ENCODE results near the gene IL17RD. TPM values are rescaled to one million over a fixed set of nuclear protein-coding genes. Genes with fewer than 3 reads are reported as not detected.

IL17RD gene
- polyA plus RNA-seq, 1 donor, result 5.0 TPM

GRCh38 chr3:57059411-57059810, 105.7 kb downstream of the IL17RD start:
- no peaks in the 10 kb centered on the region for H3K36me3 ChIP-seq (ENCODE audit: control insufficient read depth, insufficient read depth, low read length)
- WGBS (ENCODE audit: insufficient coverage, low lambda C conversion rate), result no CpG with 5 or more reads among the region's 3 CpGs
- no peak for DNase-seq
- H3K4me3 ChIP-seq (ENCODE audit: low read length), result no peak overlapping the region
- H3K9me3 ChIP-seq (ENCODE audit: control insufficient read depth, low read depth, low read length), result no peaks in the 10 kb centered on the region
- H3K27ac ChIP-seq (ENCODE audit: low read length), result no peak overlapping the region
- H3K4me1 ChIP-seq (ENCODE audit: control insufficient read depth, insufficient read depth, low read length), result no peaks in the 10 kb centered on the region
- H3K27me3 ChIP-seq (ENCODE audit: control insufficient read depth, insufficient read depth, low read length), result no peaks in the 10 kb centered on the region

- 94% methylated on average over 3 of the region's 6 CpGs for WGBS (ENCODE audit: insufficient coverage, low lambda C conversion rate)
- H3K27me3 ChIP-seq (ENCODE audit: control insufficient read depth, insufficient read depth, low read length), result no peaks in the 10 kb centered on the region
- no peak for DNase-seq
- H3K36me3 ChIP-seq (ENCODE audit: control insufficient read depth, insufficient read depth, low read length), result no peaks in the 10 kb centered on the region
- no peak overlapping the region for H3K27ac ChIP-seq (ENCODE audit: low read length)
- no peaks in the 10 kb centered on the region for H3K9me3 ChIP-seq (ENCODE audit: control insufficient read depth, low read depth, low read length)
- H3K4me1 ChIP-seq (ENCODE audit: control insufficient read depth, insufficient read depth, low read length), result no peaks in the 10 kb centered on the region
- no peak overlapping the region for H3K4me3 ChIP-seq (ENCODE audit: low read length)
Observed at GRCh38 chr3:57057351-57057750, 107.8 kb downstream of the IL17RD start.

GRCh38 chr3:57053122-57053521, 112.0 kb downstream of the IL17RD start:
- Histone ChIP-seq H3K4me1 (ENCODE audit: control insufficient read depth, insufficient read depth, low read length) (no peaks in the 10 kb centered on the region), H3K27ac (ENCODE audit: low read length) (no peak overlapping the region), H3K27me3 (ENCODE audit: control insufficient read depth, insufficient read depth, low read length) (no peaks in the 10 kb centered on the region), H3K9me3 (ENCODE audit: control insufficient read depth, low read depth, low read length) (no peaks in the 10 kb centered on the region), H3K4me3 (ENCODE audit: low read length) (no peak overlapping the region), H3K36me3 (ENCODE audit: control insufficient read depth, insufficient read depth, low read length) (no peaks in the 10 kb centered on the region)
- WGBS (ENCODE audit: insufficient coverage, low lambda C conversion rate), result no CpG with 5 or more reads among the region's 6 CpGs
- no peak for DNase-seq

- no peak overlapping the region for H3K27ac ChIP-seq (ENCODE audit: low read length)
- no peaks in the 10 kb centered on the region for H3K4me1 ChIP-seq (ENCODE audit: control insufficient read depth, insufficient read depth, low read length)
- H3K36me3 ChIP-seq (ENCODE audit: control insufficient read depth, insufficient read depth, low read length), result no peaks in the 10 kb centered on the region
- no CpG with 5 or more reads among the region's 5 CpGs for WGBS (ENCODE audit: insufficient coverage, low lambda C conversion rate)
- no peaks in the 10 kb centered on the region for H3K9me3 ChIP-seq (ENCODE audit: control insufficient read depth, low read depth, low read length)
- H3K27me3 ChIP-seq (ENCODE audit: control insufficient read depth, insufficient read depth, low read length), result no peaks in the 10 kb centered on the region
- H3K4me3 ChIP-seq (ENCODE audit: low read length), result no peak overlapping the region
- no peak for DNase-seq
Observed at GRCh38 chr3:57052662-57053061, 112.5 kb downstream of the IL17RD start.

GRCh38 chr3:57048728-57049127, 116.4 kb downstream of the IL17RD start:
- H3K4me1 ChIP-seq (ENCODE audit: control insufficient read depth, insufficient read depth, low read length), result no peaks in the 10 kb centered on the region
- WGBS (ENCODE audit: insufficient coverage, low lambda C conversion rate), result no CpG with 5 or more reads among the region's 4 CpGs

GRCh38 chr3:57048052-57048671, 117.0 kb downstream of the IL17RD start:
- Histone ChIP-seq H3K4me3 (ENCODE audit: low read length) (no peak overlapping the region), H3K36me3 (ENCODE audit: control insufficient read depth, insufficient read depth, low read length) (no peaks in the 10 kb centered on the region), H3K27me3 (ENCODE audit: control insufficient read depth, insufficient read depth, low read length) (no peaks in the 10 kb centered on the region), H3K27ac (ENCODE audit: low read length) (no peak overlapping the region), H3K4me1 (ENCODE audit: control insufficient read depth, insufficient read depth, low read length) (no peaks in the 10 kb centered on the region), H3K9me3 (ENCODE audit: control insufficient read depth, low read depth, low read length) (no peaks in the 10 kb centered on the region)
- DNase-seq, result no peak
- no CpG with 5 or more reads among the region's 8 CpGs for WGBS (ENCODE audit: insufficient coverage, low lambda C conversion rate)

More at GRCh38 chr3:57048728-57049127, 116.4 kb downstream of the IL17RD start:
- DNase-seq, result no peak
- Histone ChIP-seq H3K4me3 (ENCODE audit: low read length) (no peak overlapping the region), H3K27ac (ENCODE audit: low read length) (no peak overlapping the region), H3K27me3 (ENCODE audit: control insufficient read depth, insufficient read depth, low read length) (no peaks in the 10 kb centered on the region), H3K36me3 (ENCODE audit: control insufficient read depth, insufficient read depth, low read length) (no peaks in the 10 kb centered on the region), H3K9me3 (ENCODE audit: control insufficient read depth, low read depth, low read length) (no peaks in the 10 kb centered on the region)

- no CpG with 5 or more reads among the region's 7 CpGs for WGBS (ENCODE audit: insufficient coverage, low lambda C conversion rate)
- Histone ChIP-seq H3K4me1 (ENCODE audit: control insufficient read depth, insufficient read depth, low read length) (no peaks in the 10 kb centered on the region), H3K27ac (ENCODE audit: low read length) (no peak overlapping the region), H3K27me3 (ENCODE audit: control insufficient read depth, insufficient read depth, low read length) (no peaks in the 10 kb centered on the region), H3K36me3 (ENCODE audit: control insufficient read depth, insufficient read depth, low read length) (no peaks in the 10 kb centered on the region), H3K9me3 (ENCODE audit: control insufficient read depth, low read depth, low read length) (no peaks in the 10 kb centered on the region), H3K4me3 (ENCODE audit: low read length) (no peak overlapping the region)
- no peak for DNase-seq
Observed at GRCh38 chr3:57046101-57046765, 118.9 kb downstream of the IL17RD start.

- WGBS (ENCODE audit: insufficient coverage, low lambda C conversion rate), result no CpG with 5 or more reads among the region's 1 CpG
- H3K9me3 ChIP-seq (ENCODE audit: control insufficient read depth, low read depth, low read length), result no peaks in the 10 kb centered on the region
- no peak overlapping the region for H3K4me3 ChIP-seq (ENCODE audit: low read length)
- no peak overlapping the region for H3K27ac ChIP-seq (ENCODE audit: low read length)
- H3K27me3 ChIP-seq (ENCODE audit: control insufficient read depth, insufficient read depth, low read length), result no peaks in the 10 kb centered on the region
- no peaks in the 10 kb centered on the region for H3K4me1 ChIP-seq (ENCODE audit: control insufficient read depth, insufficient read depth, low read length)
- no peaks in the 10 kb centered on the region for H3K36me3 ChIP-seq (ENCODE audit: control insufficient read depth, insufficient read depth, low read length)
- DNase-seq, result no peak
Observed at GRCh38 chr3:57043518-57043917, 121.6 kb downstream of the IL17RD start.

- WGBS (ENCODE audit: insufficient coverage, low lambda C conversion rate), result no CpG with 5 or more reads among the region's 6 CpGs
- no peaks in the 10 kb centered on the region for H3K4me1 ChIP-seq (ENCODE audit: control insufficient read depth, insufficient read depth, low read length)
- no peaks in the 10 kb centered on the region for H3K9me3 ChIP-seq (ENCODE audit: control insufficient read depth, low read depth, low read length)
Observed at GRCh38 chr3:57041674-57042073, 123.5 kb downstream of the IL17RD start.

More at GRCh38 chr3:57041674-57042073, 123.5 kb downstream of the IL17RD start:
- DNase-seq, result no peak
- Histone ChIP-seq H3K36me3 (ENCODE audit: control insufficient read depth, insufficient read depth, low read length) (no peaks in the 10 kb centered on the region), H3K27me3 (ENCODE audit: control insufficient read depth, insufficient read depth, low read length) (no peaks in the 10 kb centered on the region), H3K27ac (ENCODE audit: low read length) (no peak overlapping the region), H3K4me3 (ENCODE audit: low read length) (no peak overlapping the region)

All from large intestine (tissue), 3 donors.